DLD1 (cell line): ENCODE measurements around the gene ANKRD6.

ENCODE experiments used
- in situ Hi-C: cut with HindIII; loops from 2 replicates; pipeline ENCODE4 v1.10.0; 2017; ENCODE audit warnings: low sequenced_read_pairs

Gene ANKRD6

DNA sequence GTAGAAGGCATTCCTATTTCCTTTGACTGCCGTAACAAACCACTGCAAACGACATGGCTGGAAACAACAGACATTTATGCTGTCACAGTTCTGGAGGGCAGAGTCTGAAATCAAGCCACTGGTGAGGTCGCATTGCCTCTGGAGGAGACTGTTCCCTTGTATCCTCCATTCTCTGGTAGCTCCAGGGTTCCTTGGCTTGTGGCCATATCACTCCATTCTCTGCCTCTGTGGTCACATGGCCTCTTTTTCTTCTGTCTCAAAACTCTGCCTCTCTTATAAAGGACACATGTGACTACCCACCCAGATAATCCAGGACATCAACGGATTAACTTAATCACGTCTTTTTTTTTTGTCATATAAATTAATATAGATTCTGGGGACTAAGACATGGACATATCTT is 121.2 kb downstream of the ANKRD6 start:
- in situ Hi-C loops = no loop called here

DNA sequence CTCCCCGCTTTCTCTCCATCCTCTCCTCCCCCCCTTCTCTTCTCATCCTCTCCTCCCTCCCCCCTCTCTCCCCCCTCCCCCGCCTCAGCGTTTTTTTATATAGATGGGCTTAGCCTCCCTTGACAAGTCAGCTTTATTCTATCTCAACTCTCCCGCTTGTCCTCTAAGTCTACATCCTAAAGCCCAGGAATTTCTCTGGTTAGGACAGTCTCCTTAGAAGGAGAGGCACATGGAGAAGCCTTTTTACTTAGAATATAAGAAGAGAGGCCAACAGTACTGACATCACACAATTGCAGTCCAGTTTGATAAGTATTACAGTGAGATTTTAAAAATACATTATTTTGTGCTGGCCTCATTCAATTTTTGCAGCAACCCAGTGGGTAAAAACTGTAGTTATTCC is 122.1 kb downstream of the ANKRD6 start:
- in situ Hi-C loops = no loop called here

DNA sequence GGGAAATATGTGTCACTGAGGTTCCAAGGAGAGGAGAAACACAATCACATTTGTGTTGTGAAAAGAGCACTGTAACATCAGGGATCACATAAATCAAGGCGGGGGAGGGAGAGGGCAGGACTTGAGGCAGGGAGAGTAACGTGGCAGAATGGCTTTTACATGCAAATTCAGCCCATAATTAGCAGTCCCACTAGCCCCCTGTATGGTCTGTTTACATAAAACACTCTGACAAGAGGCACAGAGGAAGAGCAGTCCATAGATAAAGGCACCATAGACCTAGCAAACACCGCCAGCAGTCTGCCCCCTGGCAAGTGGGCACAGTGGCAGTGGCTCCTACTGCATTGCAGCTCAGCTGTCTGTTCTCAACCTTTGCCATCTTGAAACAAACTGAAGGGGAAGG is 122.9 kb downstream of the ANKRD6 start:
- in situ Hi-C loops = no loop called here

DNA sequence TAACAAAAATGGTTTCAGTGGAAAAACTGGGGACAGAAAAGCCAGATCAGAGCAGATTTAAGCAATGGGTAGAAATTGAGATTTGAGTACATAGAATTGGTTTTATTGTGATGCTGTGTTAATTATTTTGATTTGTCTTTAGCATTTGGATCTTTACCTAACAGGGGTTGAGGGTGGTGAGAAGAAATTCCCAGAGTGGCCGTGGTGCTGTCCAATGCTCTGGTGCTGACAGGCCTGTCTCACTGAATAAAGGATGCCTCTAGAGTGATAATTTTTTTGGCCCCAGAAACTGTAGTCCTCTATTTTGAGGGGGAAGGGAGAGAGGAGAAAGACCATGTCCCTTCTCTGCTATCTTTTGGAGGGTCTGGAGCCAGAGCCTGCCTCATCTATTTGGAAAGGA is 126.5 kb downstream of the ANKRD6 start:
- in situ Hi-C loops = no loop called here

DNA sequence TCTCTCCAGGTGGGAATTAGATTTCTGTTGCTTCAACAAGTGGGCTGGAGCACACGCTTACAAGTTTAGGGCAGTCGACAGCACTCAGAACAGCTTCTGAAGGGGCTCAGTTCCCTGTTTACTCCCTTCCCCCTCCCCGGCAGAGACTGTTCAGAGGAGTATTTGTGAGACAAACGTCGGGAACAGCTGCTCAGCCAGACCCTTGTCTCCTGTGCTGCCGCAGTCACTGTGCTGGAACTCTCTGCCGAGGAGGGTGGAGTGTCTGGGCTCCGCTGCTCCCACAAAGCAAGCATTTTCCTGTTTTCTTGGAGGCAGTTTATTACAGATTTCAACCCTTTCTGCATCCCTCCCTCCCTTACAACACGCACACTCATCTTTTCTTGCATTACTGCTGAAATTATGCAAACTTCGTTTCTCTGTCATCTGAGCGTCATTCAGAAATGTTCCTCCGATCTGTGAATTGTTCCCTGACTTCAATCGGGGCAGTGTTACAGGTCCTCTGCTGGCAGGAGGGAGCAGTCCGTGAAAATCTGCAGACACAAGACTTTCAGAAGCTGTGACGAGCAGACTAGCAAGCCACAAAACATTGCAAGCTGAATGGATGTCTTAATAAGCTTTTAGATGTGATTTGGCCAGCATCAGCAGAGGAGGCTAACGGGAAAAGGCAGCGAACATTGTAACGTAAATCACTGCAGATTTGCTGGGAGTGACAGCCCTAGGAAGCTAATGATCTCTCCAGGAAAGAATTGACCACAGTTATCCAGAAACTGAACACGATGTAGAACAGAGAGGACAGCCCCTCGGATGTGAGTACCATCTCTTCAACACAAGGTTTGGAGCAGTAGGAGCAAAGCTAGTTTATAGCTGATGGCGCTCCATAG is 129.4 kb downstream of the ANKRD6 start:
- in situ Hi-C loops = no loop called here

DNA sequence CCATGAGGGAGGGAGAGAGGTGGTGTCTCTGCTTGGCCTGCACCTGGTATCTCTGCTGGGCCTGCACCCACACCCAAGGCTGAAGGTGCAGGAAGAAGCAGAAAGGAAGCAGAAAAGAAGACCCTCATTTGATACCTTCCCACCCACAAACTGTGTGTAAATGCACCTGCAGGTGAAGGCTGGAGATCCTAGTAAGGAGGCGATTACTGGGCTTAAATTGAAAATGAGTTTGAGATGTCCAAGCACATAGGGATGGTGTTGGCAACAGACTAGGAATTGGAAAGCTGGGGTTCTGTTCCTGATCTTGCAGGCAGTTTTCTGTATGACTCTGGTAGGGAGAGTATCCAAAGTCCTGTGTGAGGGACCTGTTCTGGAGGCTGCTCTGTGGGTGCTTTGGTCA is 130.9 kb downstream of the ANKRD6 start:
- in situ Hi-C loops = no loop called here

DNA sequence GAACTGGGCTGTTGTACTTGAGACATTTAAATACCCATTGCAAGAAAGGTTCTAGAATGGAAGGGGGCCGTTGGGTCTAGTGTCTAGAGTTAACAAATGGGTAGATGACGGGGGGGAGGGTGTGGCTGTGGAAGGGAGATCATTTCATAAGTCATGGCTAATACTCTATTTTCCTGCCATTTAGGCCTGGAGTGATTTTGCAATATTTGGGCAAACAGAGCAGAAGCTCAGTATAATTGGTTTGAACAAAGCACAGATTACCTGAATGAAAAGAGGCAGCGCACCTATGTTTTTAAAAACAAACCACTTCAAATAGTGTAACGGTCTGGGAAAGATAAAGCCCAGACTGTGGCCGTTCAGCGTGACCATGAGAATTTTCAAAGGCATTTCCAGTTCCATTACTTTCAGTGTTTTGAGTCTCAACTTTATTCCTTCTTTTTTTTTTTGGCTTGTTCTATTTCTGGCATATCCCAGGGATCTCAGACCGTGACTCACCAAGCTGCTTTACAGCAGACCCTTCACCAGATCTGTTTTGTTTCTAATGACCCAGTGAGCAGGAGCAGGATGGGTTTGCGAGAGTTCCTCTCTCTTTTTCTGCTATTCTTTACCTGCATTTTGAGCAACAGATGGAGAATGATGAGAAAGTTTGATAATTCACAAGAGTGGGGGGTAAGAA is 131.9 kb downstream of the ANKRD6 start:
- in situ Hi-C loops = no loop called here

DNA sequence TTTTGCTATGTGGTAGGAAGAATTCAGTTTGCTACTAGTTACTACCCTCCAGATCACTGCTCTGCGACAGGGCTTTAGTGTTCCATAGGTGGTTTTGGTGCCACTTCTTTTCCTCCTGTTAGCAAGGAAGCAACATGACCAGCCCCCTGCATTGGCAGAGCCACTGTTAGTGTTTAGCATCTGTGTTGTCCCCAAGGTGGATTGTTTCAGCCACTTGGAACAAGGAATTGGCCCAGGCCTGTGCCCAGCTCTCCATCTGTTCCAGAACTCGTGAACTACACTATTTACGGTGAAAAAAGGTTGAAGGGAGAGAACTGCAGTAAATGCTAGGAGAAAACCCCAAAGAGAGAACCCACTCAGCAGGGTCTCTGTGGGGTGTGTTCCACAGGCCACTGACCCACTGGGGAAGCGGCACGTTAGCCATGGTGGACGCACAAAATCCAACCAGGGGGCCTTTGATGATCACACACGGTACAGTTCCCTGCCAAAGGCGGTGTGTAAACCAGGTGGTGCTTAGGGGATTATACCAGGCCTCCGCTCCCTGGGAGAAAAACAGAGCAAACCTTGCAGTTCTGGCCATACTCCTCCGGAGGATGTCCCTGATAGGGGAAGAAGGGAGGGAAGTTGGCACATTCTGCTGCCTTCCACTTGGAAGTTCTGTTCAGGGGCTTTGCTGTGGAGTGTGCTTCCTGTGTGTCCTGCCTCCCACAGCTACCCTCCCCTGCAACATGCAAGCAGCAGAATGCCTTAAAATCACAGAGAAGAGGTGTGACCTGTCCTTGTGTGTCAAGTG is 133.3 kb downstream of the ANKRD6 start:
- in situ Hi-C loops = no loop called here

DNA sequence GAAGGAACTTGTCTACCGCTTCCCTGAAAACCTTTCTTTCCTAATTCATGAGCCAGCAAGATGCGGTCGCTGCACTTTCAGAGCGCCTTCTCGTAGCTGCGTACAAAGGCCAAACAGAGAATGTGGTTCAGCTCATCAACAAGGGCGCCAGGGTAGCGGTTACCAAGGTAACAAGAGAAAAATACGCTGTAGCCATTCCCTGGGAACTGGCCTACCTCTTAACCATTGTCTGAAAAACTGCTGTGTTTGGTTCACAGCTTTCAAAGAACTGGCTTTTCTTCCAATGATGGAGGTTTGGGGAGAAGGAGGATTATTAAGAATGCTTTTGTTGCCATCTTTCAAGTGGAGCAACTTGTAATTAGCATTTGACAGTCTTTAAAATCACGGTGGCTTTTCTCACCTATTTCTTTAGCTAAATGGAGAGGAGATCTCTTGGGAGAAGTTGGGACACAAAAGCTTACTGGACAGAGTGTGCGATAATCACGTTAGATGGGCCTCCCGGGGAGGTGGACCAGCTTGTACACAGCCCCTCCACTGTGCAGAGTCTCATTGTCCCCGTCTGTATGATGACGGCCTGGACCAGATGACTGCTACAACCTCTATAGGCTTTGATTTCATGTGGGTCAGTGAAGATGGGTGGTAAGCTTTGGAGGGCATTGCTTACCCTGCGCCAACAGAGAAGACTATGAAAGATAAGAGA is 134.1 kb downstream of the ANKRD6 start:
- in situ Hi-C loops = no loop called here

DNA sequence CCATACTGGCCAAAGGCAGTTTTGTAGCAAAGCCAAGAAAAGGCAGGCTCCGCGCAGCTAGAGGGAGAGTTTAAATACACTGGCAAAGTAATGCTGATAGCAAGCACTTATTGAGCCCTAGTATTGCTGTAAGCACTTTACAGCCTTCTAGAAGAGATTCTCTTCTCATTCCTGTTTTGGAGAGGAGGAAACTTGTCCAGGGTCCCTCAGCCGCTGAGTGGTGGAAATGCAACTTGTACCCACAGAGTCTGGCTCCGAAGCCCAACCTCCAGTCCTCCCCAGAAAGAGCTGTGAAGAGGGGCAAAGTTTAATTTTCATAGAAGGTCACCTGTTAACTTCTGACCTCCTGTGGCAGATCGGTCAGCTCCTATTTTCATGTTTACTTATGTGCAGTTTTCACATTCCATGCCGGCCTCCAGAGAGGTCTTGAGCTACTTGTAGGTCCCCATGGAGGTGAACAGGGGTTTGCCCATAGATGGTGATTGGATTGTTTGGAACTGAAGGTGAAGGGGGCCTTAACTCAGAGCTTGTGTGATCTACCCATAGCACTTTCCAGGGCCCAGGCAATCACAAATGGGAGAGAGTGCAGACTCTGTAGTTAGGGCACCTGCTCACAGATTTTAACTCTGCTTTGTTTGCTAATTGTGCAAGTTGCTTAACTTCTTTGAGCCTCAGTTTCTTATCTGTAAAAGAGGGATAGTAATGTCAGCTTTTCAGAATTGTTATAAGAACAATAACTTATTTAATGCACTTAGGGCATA is 134.9 kb downstream of the ANKRD6 start:
- in situ Hi-C loops = no loop called here

DNA sequence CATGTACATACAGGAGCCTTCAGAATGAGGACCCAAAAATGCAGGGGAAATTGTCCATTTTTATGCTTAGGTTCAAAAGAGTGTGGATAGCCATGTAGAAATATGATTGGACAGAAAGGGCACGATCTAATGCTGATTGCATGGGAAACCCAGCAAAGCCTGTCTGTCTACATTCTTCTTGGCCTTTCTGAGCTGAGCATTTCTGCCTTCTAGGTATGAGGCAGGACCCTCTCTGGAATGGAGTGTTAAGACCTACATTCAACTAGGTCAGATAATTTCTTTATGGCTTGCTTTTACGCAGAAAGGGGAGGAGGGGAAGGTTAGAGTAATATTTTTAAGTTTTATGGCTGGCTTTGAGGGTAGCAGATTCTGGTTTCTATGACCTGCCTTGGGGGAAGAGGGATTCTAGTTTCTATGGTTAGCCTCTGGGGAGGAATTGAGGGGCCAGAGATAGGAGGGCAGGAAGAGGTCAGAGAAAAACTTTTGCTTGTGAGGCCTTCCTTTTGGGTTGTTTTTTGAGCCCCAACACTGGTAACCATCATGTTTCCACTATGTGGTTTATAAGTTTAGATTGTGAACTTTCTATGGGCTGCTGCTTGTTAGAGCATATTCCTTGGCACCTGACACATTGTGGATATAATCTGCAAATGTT is 142.1 kb downstream of the ANKRD6 start:
- in situ Hi-C loops = no loop called here

DNA sequence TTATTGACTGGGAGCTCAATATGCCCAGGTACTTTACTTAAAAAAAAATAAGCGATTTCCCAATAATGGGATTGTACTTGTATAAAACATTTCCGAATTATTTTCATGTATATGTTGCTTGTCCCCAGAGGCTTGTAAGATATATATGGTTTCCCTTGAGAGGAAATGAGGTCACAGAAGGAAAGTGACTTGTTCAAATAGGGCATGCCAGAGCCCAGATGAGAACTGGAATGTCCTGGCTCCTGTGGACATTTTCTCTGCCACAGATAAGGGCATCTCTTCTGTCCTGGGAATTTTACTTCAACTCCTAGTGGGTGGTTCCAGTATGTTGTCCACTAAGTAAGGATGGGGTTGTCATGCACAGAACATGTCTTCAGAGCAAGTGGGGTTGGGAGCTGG is 142.6 kb downstream of the ANKRD6 start:
- in situ Hi-C loops = no loop called here

DNA sequence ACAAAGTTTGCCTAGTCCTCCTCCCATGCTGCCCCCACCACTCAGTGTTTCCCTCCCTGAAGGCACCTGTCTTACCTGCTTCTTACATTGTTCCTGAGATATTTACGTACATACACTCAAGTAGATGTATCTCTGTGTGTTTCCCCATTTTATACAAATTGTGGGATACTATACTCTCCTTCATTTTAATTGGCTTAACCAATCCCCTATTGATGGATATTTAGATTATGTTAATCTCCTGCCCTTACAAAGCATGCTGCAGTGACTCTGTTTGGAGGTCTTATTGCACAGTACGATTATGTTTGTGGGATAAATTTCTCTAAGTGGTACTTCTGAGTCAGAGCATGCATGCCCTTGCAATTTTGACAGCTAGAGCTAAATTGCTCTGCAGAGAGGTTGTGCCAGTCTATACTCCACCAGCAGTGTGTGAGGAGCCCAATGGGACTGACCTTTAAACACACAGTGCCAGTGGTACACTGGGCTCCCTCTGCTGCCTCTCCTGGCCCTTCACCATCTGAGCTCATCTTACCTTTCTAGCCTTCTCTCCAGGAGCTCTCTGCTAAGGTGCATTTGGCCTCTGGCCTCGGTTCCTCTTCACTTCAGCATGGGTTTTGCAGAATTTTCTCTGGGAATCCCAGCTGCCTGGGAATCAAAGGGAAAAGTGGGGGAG is 148.2 kb downstream of the ANKRD6 start:
- in situ Hi-C loops = no loop called here

DNA sequence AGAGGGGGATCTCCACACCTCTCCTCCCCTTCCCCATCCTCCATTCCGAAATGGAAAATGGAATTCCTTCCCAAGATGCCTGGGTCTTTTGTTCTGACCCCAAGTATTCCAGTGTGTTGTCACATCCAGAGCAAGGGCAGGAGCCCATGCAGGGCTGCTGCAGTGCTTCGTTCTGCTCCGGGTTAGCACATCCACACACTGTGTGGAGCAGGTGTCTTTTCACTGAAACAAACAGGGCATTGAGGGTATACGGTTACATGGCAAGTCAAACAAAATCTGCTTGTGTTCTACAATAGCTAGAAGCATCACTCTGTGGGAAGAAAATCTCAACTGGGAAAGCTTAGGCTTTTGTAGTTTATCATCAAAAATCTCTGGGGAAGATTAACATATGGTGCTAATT is 148.7 kb downstream of the ANKRD6 start:
- in situ Hi-C loops = no loop called here

DNA sequence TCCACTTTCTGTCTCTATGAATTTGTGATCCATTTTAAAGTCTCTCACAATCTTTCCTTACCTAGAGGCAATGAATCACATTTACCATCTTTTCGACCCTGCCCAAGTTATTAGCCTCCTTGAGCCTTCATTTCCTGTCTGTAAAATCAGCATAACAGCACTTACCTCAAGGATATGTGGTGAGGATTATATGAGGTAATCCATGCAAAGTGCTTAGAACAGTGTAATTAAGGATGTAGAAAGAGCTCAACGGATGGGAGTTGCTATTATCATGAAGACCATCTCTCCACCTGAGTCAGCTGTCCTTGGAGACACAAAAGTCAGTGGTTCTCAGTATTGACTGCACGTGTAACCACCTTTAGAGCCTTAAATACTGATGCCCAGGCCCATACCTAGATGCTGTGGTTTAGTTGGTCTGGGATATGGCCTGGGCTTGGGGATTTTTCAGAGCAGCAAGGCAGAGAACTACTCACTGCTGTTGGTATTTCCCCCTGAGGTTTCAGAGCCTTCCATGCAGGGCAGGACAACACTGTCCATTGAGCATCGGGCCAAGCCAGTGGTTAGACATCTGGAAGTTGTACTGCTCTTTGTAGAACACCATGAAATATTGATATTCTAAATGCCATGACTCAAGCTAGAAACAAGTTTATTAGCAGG is 149.8 kb downstream of the ANKRD6 start:
- in situ Hi-C loops = no loop called here

DNA sequence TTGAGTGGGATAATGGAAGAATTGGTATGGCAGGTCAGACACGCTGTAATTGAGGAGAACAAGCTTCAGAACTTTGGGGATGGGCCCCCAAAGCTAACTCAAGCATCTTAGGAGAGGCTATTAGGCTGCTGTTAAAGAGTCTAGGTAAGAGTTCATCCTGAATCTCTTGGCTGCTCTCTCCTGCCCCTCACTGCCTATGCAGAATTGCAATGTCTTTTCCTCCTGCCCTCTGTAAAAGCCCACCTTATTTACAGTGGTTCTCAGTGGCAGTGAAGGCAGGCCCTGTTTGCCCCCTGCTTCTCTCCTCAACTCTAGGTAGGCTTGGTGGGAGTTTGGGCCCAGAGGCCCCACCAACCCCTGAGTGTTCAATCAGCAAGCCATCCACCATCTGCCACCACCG is 150.6 kb downstream of the ANKRD6 start:
- in situ Hi-C loops = no loop called here

DNA sequence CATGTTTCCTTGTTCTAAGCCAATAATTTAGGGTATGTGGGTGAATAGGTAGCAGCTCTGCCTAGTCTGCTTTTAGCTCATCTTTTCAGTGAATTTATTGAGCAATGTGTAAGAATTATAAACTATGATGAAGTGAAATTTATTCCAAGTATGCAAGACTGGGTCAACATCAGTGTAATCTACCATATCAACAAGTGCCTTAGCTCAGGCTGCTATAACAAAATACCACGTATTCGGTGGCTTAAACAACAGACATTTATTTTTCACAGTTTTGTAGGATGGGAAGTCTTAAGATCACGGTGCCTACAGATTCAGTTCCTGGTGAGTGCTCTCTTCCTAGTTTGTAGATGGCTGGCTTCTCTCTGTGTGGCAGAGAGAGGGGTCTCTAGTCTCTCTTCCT is 151.6 kb downstream of the ANKRD6 start:
- in situ Hi-C loops = no loop called here

DNA sequence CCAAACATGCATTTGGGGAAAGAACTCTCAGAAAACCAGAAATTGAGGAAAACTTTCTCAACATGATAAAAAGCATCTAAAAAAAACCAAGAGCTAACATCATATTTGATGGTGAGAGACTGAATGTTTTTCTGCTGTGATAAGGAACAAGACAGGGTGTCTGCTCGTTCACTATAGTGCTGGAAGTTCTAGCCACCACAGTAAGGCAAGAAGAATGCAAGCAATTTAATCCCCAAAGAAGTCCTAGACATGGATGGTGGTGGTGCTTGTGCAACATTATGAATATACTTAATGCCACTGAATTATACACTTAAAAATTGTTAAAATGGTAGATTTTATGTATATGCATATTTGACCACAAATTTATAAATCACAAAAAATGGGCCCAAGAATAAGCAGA is 152.2 kb downstream of the ANKRD6 start:
- in situ Hi-C loops = no loop called here
